Body of pancreas (tissue), 4 donors: Measurements from ENCODE around the gene ZCCHC17. TPM values are rescaled to one million over a fixed set of nuclear protein-coding genes. Genes with fewer than 3 reads are reported as not detected.

Experiments used
- ATAC-seq: fragments of 150-250 bp; one replicate; pipeline ENCODE4 v1.9.1; 2016
- DNase-seq, 4 donors: peaks; one replicate each; pipeline ENCODE4 v3.0.0-alpha.2; 2019
- H3K27ac ChIP-seq, 4 donors: fragments of 200-600 bp; sonication (generic); 1 replicate in 3 of 4; 2 replicates in 1 of 4; pipeline versions ENCODE4 v1.5.1 to v1.6.1; 2016 to 2019; ENCODE audit warnings: mild to moderate bottlenecking in 1 of 4, mixed read lengths in 1 of 4, moderate library complexity in 1 of 4
- H3K27me3 ChIP-seq, 2 donors: fragments of 200-600 bp; sonication (generic); one replicate each; pipeline ENCODE4 v1.6.0; 2016; ENCODE audit warnings: mild to moderate bottlenecking in 1 of 2
- H3K36me3 ChIP-seq, 2 donors: fragments of 200-600 bp; sonication (generic); replicated peaks in 1 of 2; 2 replicates each; pipeline ENCODE4 v1.5.1; 2016; ENCODE audit warnings: low read depth in 2 of 2; ENCODE audit not compliant: insufficient read depth in 1 of 2
- H3K4me1 ChIP-seq: fragments of 200-600 bp; sonication (generic); one replicate; pipeline ENCODE4 v1.6.0; 2016
- H3K4me3 ChIP-seq, 2 donors: fragments of 200-600 bp; sonication (generic); 1 replicate in 1 of 2; 2 replicates in 1 of 2; pipeline ENCODE4 v1.5.1; 2016 to 2019
- H3K9me3 ChIP-seq, 3 donors: fragments of 200-600 bp; sonication (generic); 1 replicate in 2 of 3; 2 replicates in 1 of 3; pipeline ENCODE4 v1.5.1; 2016
- POLR2A ChIP-seq, 3 donors: fragments of 450-650 bp; IDR thresholded peaks; one replicate each; pipeline ENCODE4 v1.6.1; 2016; ENCODE audit warnings: antibody characterized with exemption in 3 of 3, mild to moderate bottlenecking in 2 of 3
- WGBS, 2 donors: methylation state at CpG; one replicate each; pipeline ENCODE4 v1.1.5; 2017; 5-methylcytosine and 5-hydroxymethylcytosine counted together
- intact Hi-C: fragments of 100-400 bp; cut with DNase I; formaldehyde crosslinking; loops from one replicate; pipeline ENCODE4 v1.15.1; 2023
- total RNA-seq, 2 donors: library from RNA; depleted of rRNA; stranded (reverse); fragments of >200 nt; gene quantifications; one replicate each; pipeline ENCODE4 v1.1.0, GENCODE V29; 2016
- TF ChIP-seq, protein P1 (sequence below), 7 experiments: fragments of 450-650 bp in 4 of 7; fragments of 200-600 bp in 3 of 7; sonication (generic) in 3 of 7; IDR thresholded peaks; one replicate each; pipeline ENCODE4 v1.5.1; 2016 to 2019; ENCODE audit warnings: antibody characterized with exemption in 7 of 7

ZCCHC17 gene
- total RNA-seq, 2 donors from 2014 or later, result 8.0 to 9.2 TPM

DNA sequence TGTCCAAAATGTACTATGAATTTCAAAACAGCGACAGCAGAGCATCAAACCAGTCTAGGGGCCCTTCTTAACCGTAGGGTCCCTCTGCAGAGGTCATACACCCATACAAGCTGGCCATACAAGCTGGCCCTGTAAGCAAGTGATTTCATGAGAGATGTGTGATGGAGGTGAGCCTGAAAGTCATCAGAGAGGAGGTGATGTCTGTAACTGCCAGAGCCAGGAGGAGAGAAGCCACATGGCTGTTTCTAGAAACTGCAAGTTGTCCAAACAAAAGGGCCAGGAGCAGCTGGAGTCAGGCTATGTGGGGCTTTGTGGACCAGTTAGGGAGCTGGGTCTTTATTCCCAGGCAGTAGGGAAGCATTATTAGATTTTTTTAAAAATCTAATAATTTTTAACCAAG lies 101.4 kb downstream of the ZCCHC17 start:
- H3K27me3 ChIP-seq, result no peaks in the 10 kb centered on the region
- DNase-seq (no peak), ATAC-seq (no peak)
- no peak for TF ChIP-seq POLR2A (IDR thresholded peaks at IDR 0.05)
- TF ChIP-seq, protein P1, sequence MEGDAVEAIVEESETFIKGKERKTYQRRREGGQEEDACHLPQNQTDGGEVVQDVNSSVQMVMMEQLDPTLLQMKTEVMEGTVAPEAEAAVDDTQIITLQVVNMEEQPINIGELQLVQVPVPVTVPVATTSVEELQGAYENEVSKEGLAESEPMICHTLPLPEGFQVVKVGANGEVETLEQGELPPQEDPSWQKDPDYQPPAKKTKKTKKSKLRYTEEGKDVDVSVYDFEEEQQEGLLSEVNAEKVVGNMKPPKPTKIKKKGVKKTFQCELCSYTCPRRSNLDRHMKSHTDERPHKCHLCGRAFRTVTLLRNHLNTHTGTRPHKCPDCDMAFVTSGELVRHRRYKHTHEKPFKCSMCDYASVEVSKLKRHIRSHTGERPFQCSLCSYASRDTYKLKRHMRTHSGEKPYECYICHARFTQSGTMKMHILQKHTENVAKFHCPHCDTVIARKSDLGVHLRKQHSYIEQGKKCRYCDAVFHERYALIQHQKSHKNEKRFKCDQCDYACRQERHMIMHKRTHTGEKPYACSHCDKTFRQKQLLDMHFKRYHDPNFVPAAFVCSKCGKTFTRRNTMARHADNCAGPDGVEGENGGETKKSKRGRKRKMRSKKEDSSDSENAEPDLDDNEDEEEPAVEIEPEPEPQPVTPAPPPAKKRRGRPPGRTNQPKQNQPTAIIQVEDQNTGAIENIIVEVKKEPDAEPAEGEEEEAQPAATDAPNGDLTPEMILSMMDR (IDR thresholded peaks at IDR 0.05), result no peak
- H3K4me3 ChIP-seq, result no peak overlapping the region
- H3K9me3 ChIP-seq, result no peaks in the 10 kb centered on the region
- intact Hi-C loops, result loop anchor here (5.0 kb wide), 1 partner anchor 149 kb away; no protein-coding TSS in a partner anchor
- H3K36me3 ChIP-seq, result no peaks in the 10 kb centered on the region
- H3K4me1 ChIP-seq, result peaks cover 9% of the 10 kb centered on the region
- H3K27ac ChIP-seq, result no peak overlapping the region
- WGBS, 2 donors, result 65 to 100% methylated on average over 2 of the region's 2 CpGs

DNA sequence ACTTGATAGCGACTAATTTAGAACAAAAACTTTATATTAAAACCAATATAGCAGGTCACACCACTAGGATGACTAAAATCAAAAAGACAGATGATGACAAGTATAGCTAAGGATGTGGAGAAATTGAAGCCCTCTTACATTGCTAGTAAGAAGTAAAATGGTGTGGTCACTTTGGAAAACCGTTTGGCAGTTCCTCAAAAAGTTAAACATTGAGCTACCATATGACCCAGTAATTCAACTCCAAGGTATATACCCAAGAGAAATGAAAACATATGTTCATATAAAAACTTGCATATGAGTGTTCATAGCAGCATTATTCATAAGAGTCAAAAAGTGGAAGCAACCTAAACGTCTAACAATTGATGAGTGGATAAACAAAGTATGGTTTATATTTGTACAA lies 103.1 kb downstream of the ZCCHC17 start:
- Histone ChIP-seq H3K4me1 (peaks cover 1% of the 10 kb centered on the region), H3K9me3 (no peaks in the 10 kb centered on the region), H3K4me3 (no peak overlapping the region), H3K27ac (no peak overlapping the region), H3K36me3 (no peaks in the 10 kb centered on the region), H3K27me3 (no peaks in the 10 kb centered on the region)
- TF ChIP-seq POLR2A (IDR thresholded peaks at IDR 0.05), result no peak
- TF ChIP-seq, protein P1 (IDR thresholded peaks at IDR 0.05), result no peak
- ATAC-seq (no peak), DNase-seq (no peak)
- intact Hi-C loops, result loop anchor here (5.0 kb wide), 1 partner anchor 147 kb away; no protein-coding TSS in a partner anchor
- WGBS, 2 donors, result 42 to 50% methylated on average over 3 of the region's 3 CpGs

DNA sequence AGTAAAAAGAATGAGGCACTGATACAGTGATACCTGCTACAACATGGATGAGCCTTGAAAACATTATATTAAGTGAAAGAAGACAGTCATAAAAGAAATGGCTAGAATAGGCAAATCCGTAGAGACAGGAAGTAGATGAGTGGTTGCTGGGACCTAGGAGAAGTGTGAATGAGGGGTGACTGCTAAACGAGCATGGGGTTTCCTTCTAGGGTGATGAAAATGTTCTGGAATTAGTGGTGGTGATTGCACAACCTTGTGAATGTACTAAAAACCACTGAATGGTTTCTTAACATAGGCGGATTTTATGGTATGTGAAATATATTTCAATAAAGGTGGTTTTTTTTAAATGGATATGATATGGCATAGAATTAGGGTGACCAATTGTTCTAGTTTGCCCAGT lies 103.6 kb downstream of the ZCCHC17 start:
- 40 to 48% methylated on average over 3 of the region's 3 CpGs for WGBS, 2 donors
- DNase-seq (no peak), ATAC-seq (no peak)
- intact Hi-C loops, result no loop called here
- Histone ChIP-seq H3K9me3 (no peaks in the 10 kb centered on the region), H3K4me1 (no peaks in the 10 kb centered on the region), H3K27me3 (no peaks in the 10 kb centered on the region), H3K4me3 (no peak overlapping the region), H3K27ac (no peak overlapping the region), H3K36me3 (no peaks in the 10 kb centered on the region)
- TF ChIP-seq, protein P1 (IDR thresholded peaks at IDR 0.05), result no peak
- no peak for TF ChIP-seq POLR2A (IDR thresholded peaks at IDR 0.05)

DNA sequence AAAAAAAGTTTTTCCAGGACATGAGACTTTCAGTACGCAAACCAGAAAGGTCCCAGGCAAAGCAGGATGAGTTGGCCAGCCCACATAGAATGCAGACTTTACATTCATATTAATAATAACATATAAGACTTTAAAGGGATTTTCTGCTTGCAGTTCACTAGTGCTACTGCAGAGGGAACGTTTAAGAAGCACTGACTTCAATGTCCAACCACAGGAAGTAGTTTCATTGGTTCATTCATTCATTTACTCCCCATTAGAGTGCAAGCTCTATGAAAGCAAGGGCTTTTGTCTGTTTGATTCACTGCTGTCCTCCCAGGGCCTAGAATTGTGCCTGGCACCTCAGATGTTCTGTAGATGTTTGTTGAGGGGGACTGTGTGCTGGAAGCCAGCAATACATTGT lies 104.4 kb downstream of the ZCCHC17 start:
- H3K4me3 ChIP-seq, result no peak overlapping the region
- ATAC-seq, result no peak
- no peak overlapping the region for H3K27ac ChIP-seq
- H3K36me3 ChIP-seq, result no peaks in the 10 kb centered on the region
- H3K4me1 ChIP-seq, result no peaks in the 10 kb centered on the region
- intact Hi-C loops, result no loop called here
- no peak for TF ChIP-seq POLR2A (IDR thresholded peaks at IDR 0.05)
- TF ChIP-seq, protein P1 (IDR thresholded peaks at IDR 0.05), result no peak
- no peak for DNase-seq
- H3K9me3 ChIP-seq, result no peaks in the 10 kb centered on the region
- H3K27me3 ChIP-seq, result no peaks in the 10 kb centered on the region
- 37 to 50% methylated on average over 2 of the region's 2 CpGs for WGBS, 2 donors

DNA sequence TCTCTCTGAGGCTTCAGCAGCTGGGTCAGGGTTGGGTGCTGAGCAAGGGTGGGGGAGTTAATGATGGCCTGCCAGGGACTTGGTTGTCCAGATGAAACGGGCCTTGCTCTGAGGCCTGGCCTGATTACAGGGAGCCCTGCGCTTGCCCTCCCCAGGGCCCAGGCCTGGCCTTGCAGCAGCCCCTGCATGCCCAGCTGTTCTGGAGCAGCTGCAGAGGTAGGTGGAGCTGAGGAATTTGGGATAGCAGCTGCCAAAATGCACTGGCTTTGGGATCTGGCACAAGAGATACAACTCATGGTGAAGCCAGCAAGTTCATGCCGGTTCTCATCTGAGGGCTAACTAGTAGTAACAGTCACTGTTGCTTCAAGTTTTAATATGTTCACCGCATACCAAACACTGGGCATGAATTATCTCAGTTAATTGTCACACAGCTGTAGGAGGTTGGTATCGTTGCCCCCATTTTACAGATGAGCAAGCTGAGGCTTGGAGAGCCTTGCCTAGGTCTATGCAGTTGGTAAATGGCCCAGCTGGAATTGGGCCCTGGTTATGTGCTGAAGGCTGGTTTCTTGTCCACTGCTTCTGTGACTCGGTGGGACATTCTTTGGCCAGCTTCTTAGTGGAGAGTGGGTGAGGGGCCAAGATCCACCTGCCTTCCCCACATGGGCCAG lies 108.9 kb downstream of the ZCCHC17 start:
- 89 to 91% methylated on average over 4 to 6 of the region's 6 CpGs for whole genome bisulfite sequencing, 2 donors
- DNase-seq, result no peak

More for the DNA sequence above, 108.9 kb downstream of the ZCCHC17 start:
- Histone ChIP-seq H3K27me3 (no peaks in the 10 kb centered on the region), H3K4me1 (no peaks in the 10 kb centered on the region), H3K36me3 (no peaks in the 10 kb centered on the region), H3K4me3 (no peak overlapping the region), H3K9me3 (no peaks in the 10 kb centered on the region), H3K27ac (no peak overlapping the region)
- TF ChIP-seq, protein P1 (IDR thresholded peaks at IDR 0.05), result no peak
- TF ChIP-seq POLR2A (IDR thresholded peaks at IDR 0.05), result no peak
- ATAC-seq, result no peak
- intact Hi-C loops, result no loop called here
